ENCODE measurements around the gene SRGAP2B.
"Not testable (repeated sequence)": the region's sequence is repeated elsewhere in the genome, so short reads cannot be mapped to it uniquely, and the experiment has no call there.

Gene SRGAP2B

GRCh38 chr1:144893062-144893461 is 202.1 kb downstream of the SRGAP2B start:
- not testable (repeated sequence) for DNase-seq

DNA sequence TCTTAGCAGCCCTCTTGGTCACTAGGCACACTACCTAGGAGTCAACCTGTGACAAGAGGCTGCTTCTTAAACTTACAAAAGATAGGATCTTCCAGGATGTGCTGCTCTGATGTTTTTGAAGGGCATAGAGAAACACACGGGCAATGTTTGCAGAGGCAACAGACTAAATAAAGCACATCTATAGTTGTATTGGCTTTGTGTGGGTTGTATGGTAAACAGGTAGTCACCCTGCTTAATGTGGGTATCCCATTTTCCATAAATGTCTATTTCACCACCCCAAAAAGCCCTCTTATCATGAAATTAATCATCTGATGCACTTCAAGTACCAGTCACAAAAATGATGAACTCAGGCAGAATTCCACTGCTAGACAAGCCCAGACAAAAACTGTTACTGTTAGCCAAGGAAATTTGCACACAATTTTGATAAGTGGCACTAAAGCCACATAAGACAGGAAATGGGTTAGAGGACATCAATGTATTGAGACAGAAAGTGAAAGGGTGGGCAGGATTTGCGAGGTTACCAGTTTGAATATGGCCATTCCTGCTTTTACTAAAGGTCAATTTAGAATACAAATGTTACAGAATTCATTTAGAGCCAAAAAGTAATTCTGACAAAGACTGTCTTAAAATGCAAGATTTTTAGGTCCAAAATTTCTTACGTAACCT is 205.5 kb downstream of the SRGAP2B start:
- not testable (repeated sequence) for DNase-seq

GRCh38 chr1:144883022-144883421 is 212.1 kb downstream of the SRGAP2B start:
- DNase-seq: not testable (repeated sequence)

DNA sequence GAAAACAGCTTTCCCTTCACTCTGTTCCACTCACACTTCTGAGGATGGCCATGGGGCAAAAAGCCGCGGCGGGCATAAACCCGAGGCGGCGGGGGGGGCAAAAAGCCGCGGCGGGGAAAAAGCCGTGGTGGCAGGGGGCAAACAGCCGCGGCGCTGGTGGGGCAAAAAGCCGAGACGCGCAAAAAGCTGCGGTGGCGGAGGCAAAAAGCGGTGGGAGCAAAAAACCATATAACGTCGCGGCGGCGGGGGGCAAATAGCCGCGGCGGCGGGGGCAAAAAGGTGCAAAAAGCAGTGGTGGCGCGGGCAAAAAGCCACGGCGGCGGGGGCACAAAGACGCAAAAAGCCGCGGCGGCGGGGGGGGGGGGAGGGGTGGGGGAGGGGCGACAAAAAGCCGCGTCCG is 212.8 kb downstream of the SRGAP2B start:
- not testable (repeated sequence) for DNase-seq

GRCh38 chr1:144858607-144859006 is 236.5 kb downstream of the SRGAP2B start:
- not testable (repeated sequence) for DNase-seq
